HepG2 (cell line): Measurements from ENCODE around the gene GLG1. TPM values are rescaled to one million over a fixed set of nuclear protein-coding genes. Genes with fewer than 3 reads are reported as not detected.

Source experiments
- ARHGAP35 ChIP-seq: sonication (generic); formaldehyde crosslinking; IDR thresholded peaks from 2 replicates; pipeline ENCODE4 v1.9.0; 2022; ENCODE audit warnings: mild to moderate bottlenecking, inconsistent platforms, moderate library complexity, missing genetic modification reagents, borderline replicate concordance
- ARNTL ChIP-seq: sonication (generic); formaldehyde crosslinking; IDR thresholded peaks from 2 replicates; pipeline ENCODE4 v1.4.0; 2020; ENCODE audit warnings: mild to moderate bottlenecking, missing genetic modification reagents
- MAFF ChIP-seq: IDR thresholded peaks from 2 replicates; pipeline ENCODE4 v1.6.1; 2011; ENCODE audit warnings: low read depth, low read length, improper control_type of control experiment
- MAFK ChIP-seq, 2 experiments: IDR thresholded peaks in 1 of 2; conservative IDR thresholded peaks in 1 of 2; 2 replicates each; pipeline ENCODE4 v1.6.1; 2011; ENCODE audit warnings: improper control_type of control experiment in 2 of 2, low read length in 2 of 2
- PHF21A ChIP-seq: sonication (generic); formaldehyde crosslinking; IDR thresholded peaks from 2 replicates; pipeline ENCODE4 v1.5.0; 2020; ENCODE audit warnings: mild to moderate bottlenecking, missing genetic modification reagents
- ZFP36L1 ChIP-seq: sonication (generic); formaldehyde crosslinking; IDR thresholded peaks from 2 replicates; pipeline ENCODE4 v1.8.0; 2022; ENCODE audit warnings: mild to moderate bottlenecking, missing genetic modification reagents, moderate library complexity
- ZNF501 ChIP-seq: sonication (generic); formaldehyde crosslinking; IDR thresholded peaks from 2 replicates; pipeline ENCODE4 v1.5.1; 2020; ENCODE audit warnings: mild to moderate bottlenecking, moderate library complexity, missing genetic modification reagents
- ZNF619 ChIP-seq: sonication (generic); formaldehyde crosslinking; IDR thresholded peaks from 2 replicates; pipeline ENCODE4 v1.4.0; 2020; ENCODE audit warnings: mild to moderate bottlenecking, missing genetic modification reagents
- ZNF782 ChIP-seq: sonication (generic); formaldehyde crosslinking; IDR thresholded peaks from 2 replicates; pipeline ENCODE4 v1.4.0; 2020; ENCODE audit warnings: missing genetic modification reagents, mild to moderate bottlenecking, borderline replicate concordance
- polyA plus RNA-seq, 8 experiments: library from polyadenylated mRNA; depleted of rRNA in 3 of 8; stranded (reverse) in 7 of 8; unstranded in 1 of 8; fragments of >200 nt; fragmentation: Illumina TruSeq in 4 of 8; extraction: Trizol in 4 of 8; gene quantifications; 2 replicates each; pipeline versions ENCODE4 v1.2.1 to v1.2.3, GENCODE V29; 2011 to 2016; ENCODE audit warnings: low read depth in 4 of 8, missing spikeins in 1 of 8, mixed read lengths in 1 of 8; ENCODE audit not compliant: insufficient read depth in 1 of 8
- total RNA-seq, 5 experiments: library from RNA; depleted of rRNA; stranded (reverse); fragments of >200 nt; fragmentation: Illumina TruSeq; extraction: Trizol; gene quantifications; 2 replicates each; pipeline ENCODE4 v1.2.3, GENCODE V29; 2016; ENCODE audit warnings: low read depth in 1 of 5
- TF ChIP-seq, protein P1 (sequence below): IDR thresholded peaks from 2 replicates; pipeline ENCODE4 v1.6.1; 2012; ENCODE audit warnings: low read length, improper control_type of control experiment
- TF ChIP-seq, protein P2 (sequence below): sonication (generic); formaldehyde crosslinking; IDR thresholded peaks from 2 replicates; pipeline ENCODE4 v1.4.0; 2020; ENCODE audit warnings: missing genetic modification reagents
- TF ChIP-seq, protein P3 (sequence below): sonication (generic); formaldehyde crosslinking; IDR thresholded peaks from 2 replicates; pipeline ENCODE4 v1.5.0; 2020; ENCODE audit warnings: missing genetic modification reagents

Gene GLG1
- total and polyA plus RNA-seq, 2 of the 13 experiments (the other 11 are each of a cell fraction or from before 2014, with no cell fraction given): 87.7 to 141 TPM

DNA sequence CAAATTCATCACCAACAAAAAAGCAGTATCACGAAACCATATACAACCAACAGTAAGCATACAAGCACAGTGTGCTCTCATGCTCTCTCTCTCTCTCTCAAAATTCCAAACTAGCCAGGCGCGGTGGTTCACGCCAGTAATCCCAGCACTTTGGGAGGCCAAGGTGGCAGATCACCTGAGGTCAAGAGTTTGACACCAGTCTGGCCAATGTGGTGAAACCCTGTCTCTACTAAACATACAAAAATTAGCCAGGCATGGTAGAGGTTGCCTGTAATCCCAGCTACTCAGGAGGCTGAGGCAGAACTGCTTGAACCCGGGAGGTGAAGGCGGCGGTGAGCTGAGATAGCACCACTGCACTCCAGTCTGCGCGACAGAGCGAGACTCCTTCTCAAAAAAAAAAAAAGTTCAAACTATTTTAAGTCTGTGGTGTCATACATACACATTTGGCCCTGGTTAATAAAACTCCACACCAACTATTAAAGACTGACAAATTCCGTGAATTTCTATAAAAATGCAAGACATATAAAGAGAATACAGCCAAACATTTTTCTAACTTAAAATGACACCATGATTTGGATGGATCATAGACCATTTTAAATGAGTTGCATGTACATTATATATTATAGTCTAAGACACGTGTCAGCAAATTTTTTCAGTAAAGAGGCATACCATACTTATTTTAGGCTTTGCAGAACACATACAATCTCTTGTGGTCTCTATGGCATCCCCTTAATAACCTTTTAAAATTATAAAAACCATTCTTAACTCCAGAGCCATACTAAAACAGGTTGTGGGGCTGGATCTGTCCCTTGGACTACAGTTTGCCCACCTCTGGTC is 30.9 kb downstream of the GLG1 start (continued):
- TF ChIP-seq, protein P1, sequence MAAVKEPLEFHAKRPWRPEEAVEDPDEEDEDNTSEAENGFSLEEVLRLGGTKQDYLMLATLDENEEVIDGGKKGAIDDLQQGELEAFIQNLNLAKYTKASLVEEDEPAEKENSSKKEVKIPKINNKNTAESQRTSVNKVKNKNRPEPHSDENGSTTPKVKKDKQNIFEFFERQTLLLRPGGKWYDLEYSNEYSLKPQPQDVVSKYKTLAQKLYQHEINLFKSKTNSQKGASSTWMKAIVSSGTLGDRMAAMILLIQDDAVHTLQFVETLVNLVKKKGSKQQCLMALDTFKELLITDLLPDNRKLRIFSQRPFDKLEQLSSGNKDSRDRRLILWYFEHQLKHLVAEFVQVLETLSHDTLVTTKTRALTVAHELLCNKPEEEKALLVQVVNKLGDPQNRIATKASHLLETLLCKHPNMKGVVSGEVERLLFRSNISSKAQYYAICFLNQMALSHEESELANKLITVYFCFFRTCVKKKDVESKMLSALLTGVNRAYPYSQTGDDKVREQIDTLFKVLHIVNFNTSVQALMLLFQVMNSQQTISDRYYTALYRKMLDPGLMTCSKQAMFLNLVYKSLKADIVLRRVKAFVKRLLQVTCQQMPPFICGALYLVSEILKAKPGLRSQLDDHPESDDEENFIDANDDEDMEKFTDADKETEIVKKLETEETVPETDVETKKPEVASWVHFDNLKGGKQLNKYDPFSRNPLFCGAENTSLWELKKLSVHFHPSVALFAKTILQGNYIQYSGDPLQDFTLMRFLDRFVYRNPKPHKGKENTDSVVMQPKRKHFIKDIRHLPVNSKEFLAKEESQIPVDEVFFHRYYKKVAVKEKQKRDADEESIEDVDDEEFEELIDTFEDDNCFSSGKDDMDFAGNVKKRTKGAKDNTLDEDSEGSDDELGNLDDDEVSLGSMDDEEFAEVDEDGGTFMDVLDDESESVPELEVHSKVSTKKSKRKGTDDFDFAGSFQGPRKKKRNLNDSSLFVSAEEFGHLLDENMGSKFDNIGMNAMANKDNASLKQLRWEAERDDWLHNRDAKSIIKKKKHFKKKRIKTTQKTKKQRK: no peak
- TF ChIP-seq ARHGAP35 (CRISPR knock-in tag) (no peak), MAFF (peak; percentile 81), PHF21A (CRISPR knock-in tag) (no peak), MAFK (conservative IDR thresholded peaks at IDR 0.05 in 1 of 2, IDR thresholded peaks at IDR 0.05 in 1 of 2; ENCODE audit: low read length in 2 of 2) (peak; percentile 75 to 85; a peak in 3 of 4 replicates), ARNTL (CRISPR knock-in tag) (no peak), ZNF501 (CRISPR knock-in tag) (no peak), ZFP36L1 (CRISPR knock-in tag) (no peak), ZNF619 (CRISPR knock-in tag) (no peak), ZNF782 (CRISPR knock-in tag) (no peak)
- TF ChIP-seq, protein P2, sequence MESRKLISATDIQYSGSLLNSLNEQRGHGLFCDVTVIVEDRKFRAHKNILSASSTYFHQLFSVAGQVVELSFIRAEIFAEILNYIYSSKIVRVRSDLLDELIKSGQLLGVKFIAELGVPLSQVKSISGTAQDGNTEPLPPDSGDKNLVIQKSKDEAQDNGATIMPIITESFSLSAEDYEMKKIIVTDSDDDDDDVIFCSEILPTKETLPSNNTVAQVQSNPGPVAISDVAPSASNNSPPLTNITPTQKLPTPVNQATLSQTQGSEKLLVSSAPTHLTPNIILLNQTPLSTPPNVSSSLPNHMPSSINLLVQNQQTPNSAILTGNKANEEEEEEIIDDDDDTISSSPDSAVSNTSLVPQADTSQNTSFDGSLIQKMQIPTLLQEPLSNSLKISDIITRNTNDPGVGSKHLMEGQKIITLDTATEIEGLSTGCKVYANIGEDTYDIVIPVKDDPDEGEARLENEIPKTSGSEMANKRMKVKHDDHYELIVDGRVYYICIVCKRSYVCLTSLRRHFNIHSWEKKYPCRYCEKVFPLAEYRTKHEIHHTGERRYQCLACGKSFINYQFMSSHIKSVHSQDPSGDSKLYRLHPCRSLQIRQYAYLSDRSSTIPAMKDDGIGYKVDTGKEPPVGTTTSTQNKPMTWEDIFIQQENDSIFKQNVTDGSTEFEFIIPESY: peak; percentile 63; the same call in 1 of the 2 replicates
- TF ChIP-seq, protein P3, sequence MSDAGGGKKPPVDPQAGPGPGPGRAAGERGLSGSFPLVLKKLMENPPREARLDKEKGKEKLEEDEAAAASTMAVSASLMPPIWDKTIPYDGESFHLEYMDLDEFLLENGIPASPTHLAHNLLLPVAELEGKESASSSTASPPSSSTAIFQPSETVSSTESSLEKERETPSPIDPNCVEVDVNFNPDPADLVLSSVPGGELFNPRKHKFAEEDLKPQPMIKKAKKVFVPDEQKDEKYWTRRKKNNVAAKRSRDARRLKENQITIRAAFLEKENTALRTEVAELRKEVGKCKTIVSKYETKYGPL (CRISPR knock-in tag): no peak
- TF ChIP-seq, all 625 proteins: peak for 3
